Kasumi-1 (cell line): ENCODE data around the gene MRGPRD.

Experiments used
- DNase-seq, 2 experiments: peaks; one replicate each; lab custom pipeline; 2025; lab: John Stamatoyannopoulos, UW

Gene MRGPRD

DNA sequence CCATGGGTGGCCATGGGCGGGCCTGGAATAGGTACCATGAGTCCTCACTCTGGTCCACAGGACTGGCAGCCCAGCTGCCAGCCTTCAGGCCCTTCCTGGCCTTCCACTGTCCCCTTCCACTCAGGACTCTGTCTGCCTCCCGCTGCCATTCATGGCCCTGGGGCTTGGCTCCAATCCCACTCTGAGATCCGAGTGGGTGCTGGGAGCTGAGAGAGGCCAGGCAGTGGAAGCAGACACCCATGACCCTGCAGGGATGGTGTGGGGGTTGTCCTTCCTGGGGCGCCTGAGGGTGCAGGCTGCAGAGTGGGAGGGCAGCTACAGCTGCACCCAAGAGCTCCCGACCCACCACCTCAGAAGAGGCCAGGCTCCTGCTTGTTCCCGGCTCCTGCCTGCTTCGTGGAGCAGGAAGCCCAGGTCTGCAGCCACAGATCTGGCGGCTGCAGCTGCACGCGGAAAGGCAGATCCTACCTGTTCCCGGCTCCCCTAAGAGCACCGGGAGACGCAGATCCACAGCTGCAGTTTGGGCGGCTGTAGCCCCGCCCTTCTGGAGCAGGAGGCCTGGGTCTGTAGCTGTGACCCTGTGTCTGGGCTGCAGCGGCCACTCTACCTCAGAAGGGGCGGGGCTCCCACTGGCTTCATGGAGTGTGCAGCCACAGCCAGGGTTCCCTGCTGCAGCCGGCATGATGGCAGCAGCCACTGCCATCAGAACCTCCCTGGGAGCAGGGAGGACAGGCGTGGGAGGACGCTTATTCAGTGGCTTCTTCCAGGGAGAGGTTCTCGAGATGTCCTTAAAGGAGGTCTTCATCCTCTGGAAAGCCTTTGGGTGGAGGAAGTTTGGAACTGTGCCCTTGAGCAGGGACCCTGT, 49.6 kb downstream of the MRGPRD start:
- no peak for DNase-seq
